DOHH2 (cell line): ENCODE measurements around the gene ACER3.

Experiments used
- H3F3A ChIP-seq: fragments of 200-600 bp; sonication (generic), shearing (Covaris generic); 2 replicates; pipeline ENCODE4 v1.6.0; 2016; ENCODE audit warnings: antibody characterized with exemption, mild to moderate bottlenecking; ENCODE audit not compliant: control insufficient read depth, insufficient read depth
- H3K27ac ChIP-seq: fragments of 200-600 bp; sonication (generic); 2 replicates; pipeline ENCODE4 v1.5.1; 2014; ENCODE audit warnings: low read depth, mild to moderate bottlenecking, low read length, moderate library complexity
- H3K27me3 ChIP-seq: fragments of 200-600 bp; sonication (generic); 2 replicates; pipeline ENCODE4 v1.6.1; 2014; ENCODE audit warnings: mild to moderate bottlenecking, low read length, mixed read lengths; ENCODE audit not compliant: control insufficient read depth
- H3K36me3 ChIP-seq: fragments of 200-600 bp; sonication (generic); 2 replicates; pipeline ENCODE4 v1.6.1; 2014; ENCODE audit warnings: mild to moderate bottlenecking, low read length, moderate library complexity, mixed read lengths; ENCODE audit not compliant: control insufficient read depth
- H3K4me1 ChIP-seq: fragments of 200-600 bp; sonication (generic); 2 replicates; pipeline ENCODE4 v1.6.1; 2014; ENCODE audit warnings: mild to moderate bottlenecking, low read length, mixed read lengths; ENCODE audit not compliant: control insufficient read depth
- H3K4me2 ChIP-seq: fragments of 200-600 bp; sonication (generic); 2 replicates; pipeline ENCODE4 v1.6.0; 2014; ENCODE audit warnings: mild to moderate bottlenecking, low read length, moderate library complexity
- H3K4me3 ChIP-seq: fragments of 200-600 bp; sonication (generic); 2 replicates; pipeline ENCODE4 v1.5.1; 2014; ENCODE audit warnings: mild to moderate bottlenecking, low read length, mixed read lengths
- H3K79me2 ChIP-seq: fragments of 200-600 bp; sonication (generic); 2 replicates; pipeline ENCODE4 v1.6.1; 2014; ENCODE audit warnings: mild to moderate bottlenecking, low read length, mixed read lengths; ENCODE audit not compliant: control insufficient read depth
- H3K9me2 ChIP-seq: fragments of 200-600 bp; sonication (generic); replicated peaks from 2 replicates; pipeline ENCODE4 v1.6.1; 2014; ENCODE audit warnings: mild to moderate bottlenecking, low read length, mixed read lengths; ENCODE audit not compliant: control insufficient read depth
- H3K9me3 ChIP-seq: fragments of 200-600 bp; sonication (generic); 2 replicates; pipeline ENCODE4 v1.6.1; 2014; ENCODE audit warnings: antibody characterized with exemption, low read length, mixed read lengths; ENCODE audit not compliant: control insufficient read depth, insufficient read depth
- H4K20me1 ChIP-seq: fragments of 200-600 bp; sonication (generic); 2 replicates; pipeline ENCODE4 v1.6.0; 2014; ENCODE audit warnings: low read depth, mild to moderate bottlenecking, antibody characterized with exemption, low read length, moderate library complexity; ENCODE audit not compliant: control insufficient read depth, insufficient read depth
- EZH2phosphoT487 ChIP-seq: fragments of 200-600 bp; sonication (generic); IDR thresholded peaks from 2 replicates; pipeline ENCODE4 v1.6.1; 2017; ENCODE audit warnings: borderline replicate concordance, mild to moderate bottlenecking, antibody characterized with exemption, low read length, moderate library complexity, mixed read lengths
- TF ChIP-seq, protein P1 (sequence below): fragments of 200-600 bp; sonication (generic); IDR thresholded peaks from one replicate; pipeline ENCODE4 v1.5.1; 2014; ENCODE audit warnings: antibody characterized with exemption, mild to moderate bottlenecking, low read depth, low read length; ENCODE audit not compliant: poor library complexity, severe bottlenecking

Gene ACER3

DNA sequence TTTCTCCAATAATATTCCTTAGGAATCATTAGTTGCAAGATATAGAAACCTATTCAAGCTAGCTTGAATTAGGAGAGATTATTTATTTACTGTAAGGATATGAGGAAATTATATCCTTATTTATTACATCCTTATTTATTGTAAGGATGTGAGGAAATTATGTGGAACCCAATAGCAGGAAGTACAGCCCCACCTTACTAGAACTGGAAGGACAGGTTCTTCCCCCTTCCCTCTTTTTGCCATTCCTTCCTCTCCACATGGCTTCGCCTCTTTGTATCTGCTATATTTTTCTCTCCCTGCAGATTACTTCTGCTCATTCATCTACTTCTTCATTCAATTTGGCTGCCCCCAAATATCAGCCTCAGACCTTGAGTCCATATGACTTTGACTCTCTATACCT lies 124.0 kb downstream of the ACER3 start:
- Histone ChIP-seq H3K27ac (no peak overlapping the region), H3K4me2 (no peak overlapping the region), H3K4me1 (no peaks in the 10 kb centered on the region), H3F3A (no peaks in the 10 kb centered on the region), H3K79me2 (no peaks in the 10 kb centered on the region), H3K27me3 (no peaks in the 10 kb centered on the region), H3K9me3 (no peaks in the 10 kb centered on the region), H3K9me2 (no peaks in the 10 kb centered on the region), H3K36me3 (no peaks in the 10 kb centered on the region), H3K4me3 (no peak overlapping the region), H4K20me1 (no peaks in the 10 kb centered on the region)
- TF ChIP-seq, protein P1, sequence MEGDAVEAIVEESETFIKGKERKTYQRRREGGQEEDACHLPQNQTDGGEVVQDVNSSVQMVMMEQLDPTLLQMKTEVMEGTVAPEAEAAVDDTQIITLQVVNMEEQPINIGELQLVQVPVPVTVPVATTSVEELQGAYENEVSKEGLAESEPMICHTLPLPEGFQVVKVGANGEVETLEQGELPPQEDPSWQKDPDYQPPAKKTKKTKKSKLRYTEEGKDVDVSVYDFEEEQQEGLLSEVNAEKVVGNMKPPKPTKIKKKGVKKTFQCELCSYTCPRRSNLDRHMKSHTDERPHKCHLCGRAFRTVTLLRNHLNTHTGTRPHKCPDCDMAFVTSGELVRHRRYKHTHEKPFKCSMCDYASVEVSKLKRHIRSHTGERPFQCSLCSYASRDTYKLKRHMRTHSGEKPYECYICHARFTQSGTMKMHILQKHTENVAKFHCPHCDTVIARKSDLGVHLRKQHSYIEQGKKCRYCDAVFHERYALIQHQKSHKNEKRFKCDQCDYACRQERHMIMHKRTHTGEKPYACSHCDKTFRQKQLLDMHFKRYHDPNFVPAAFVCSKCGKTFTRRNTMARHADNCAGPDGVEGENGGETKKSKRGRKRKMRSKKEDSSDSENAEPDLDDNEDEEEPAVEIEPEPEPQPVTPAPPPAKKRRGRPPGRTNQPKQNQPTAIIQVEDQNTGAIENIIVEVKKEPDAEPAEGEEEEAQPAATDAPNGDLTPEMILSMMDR = no peak
- TF ChIP-seq EZH2phosphoT487 = no peak

DNA sequence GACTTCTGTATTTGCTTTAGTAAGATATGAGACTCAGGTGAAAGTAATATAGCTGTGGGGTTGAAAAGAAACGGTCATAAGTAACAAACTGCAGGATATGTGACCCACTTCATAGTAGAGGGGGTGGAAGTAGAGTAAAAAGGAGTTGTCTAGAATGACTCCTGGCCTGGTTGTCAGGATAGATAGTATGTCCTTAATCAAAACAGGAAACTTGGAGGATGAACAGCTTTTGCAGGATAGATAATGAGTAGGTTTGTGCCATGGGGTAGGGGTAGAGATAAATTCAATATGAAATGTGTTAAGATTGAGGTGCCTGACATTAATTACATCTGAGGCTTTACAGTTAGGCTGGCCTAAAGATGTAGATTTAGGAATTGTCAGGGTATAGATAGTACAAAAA lies 126.5 kb downstream of the ACER3 start:
- Histone ChIP-seq H3K27me3 (no peaks in the 10 kb centered on the region), H3K9me2 (no peaks in the 10 kb centered on the region), H3K9me3 (no peaks in the 10 kb centered on the region), H3K4me3 (no peak overlapping the region), H3F3A (no peaks in the 10 kb centered on the region), H3K79me2 (no peaks in the 10 kb centered on the region), H4K20me1 (no peaks in the 10 kb centered on the region), H3K27ac (no peak overlapping the region), H3K4me1 (no peaks in the 10 kb centered on the region), H3K4me2 (no peak overlapping the region), H3K36me3 (no peaks in the 10 kb centered on the region)
- TF ChIP-seq EZH2phosphoT487 = no peak
- TF ChIP-seq, protein P1 = no peak

DNA sequence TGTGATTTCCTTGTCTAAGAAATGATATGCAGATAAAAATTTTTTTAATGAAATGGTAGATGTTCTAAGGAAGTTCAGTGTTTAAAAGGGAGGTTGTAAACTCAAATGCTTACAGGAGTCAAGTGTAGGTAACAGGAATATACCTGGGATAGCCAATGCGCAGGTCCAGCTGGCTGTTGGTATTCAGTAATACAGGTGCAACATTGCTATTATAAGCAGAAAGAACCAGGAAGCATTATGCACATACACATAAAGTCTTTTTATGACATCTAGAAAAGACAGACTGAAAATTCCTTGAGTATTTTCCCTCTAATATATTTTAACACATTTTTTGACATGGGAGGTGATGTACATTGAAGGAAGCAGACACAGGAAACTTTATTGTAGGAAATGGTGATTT lies 129.9 kb downstream of the ACER3 start:
- H3K9me2 ChIP-seq = no peaks in the 10 kb centered on the region
- no peaks in the 10 kb centered on the region for H3K27me3 ChIP-seq
- H3K4me3 ChIP-seq = no peak overlapping the region
- no peak overlapping the region for H3K4me2 ChIP-seq
- H3K4me1 ChIP-seq = no peaks in the 10 kb centered on the region
- H4K20me1 ChIP-seq = no peaks in the 10 kb centered on the region
- H3K79me2 ChIP-seq = no peaks in the 10 kb centered on the region
- TF ChIP-seq EZH2phosphoT487 = no peak
- TF ChIP-seq, protein P1 = no peak
- no peak overlapping the region for H3K27ac ChIP-seq
- H3K9me3 ChIP-seq = no peaks in the 10 kb centered on the region
- H3F3A ChIP-seq = no peaks in the 10 kb centered on the region
- no peaks in the 10 kb centered on the region for H3K36me3 ChIP-seq

DNA sequence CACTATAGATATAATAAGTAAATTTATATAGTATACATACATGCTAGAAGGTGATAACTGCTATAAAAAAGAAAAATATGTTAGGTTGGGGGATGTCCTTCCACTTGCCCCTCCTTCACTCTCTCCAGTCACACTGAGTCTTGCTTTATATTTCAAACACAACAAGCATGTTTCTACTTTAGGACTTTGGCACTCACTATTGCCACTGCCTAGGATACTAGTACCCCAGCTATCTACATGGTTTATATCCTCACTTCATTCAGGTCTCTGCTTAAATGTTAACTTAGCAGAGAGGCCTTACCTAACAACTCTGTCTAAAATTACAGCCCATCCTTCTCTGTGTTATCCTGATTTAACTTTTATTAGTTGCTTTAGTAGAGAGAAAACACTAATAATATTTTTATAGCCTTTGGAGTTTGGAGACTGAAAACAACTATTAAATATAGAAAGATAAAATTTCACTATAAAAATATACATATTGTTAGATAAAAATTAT lies 134.4 kb downstream of the ACER3 start:
- no peaks in the 10 kb centered on the region for H3K9me3 ChIP-seq
- H3K36me3 ChIP-seq = no peaks in the 10 kb centered on the region
- no peak for TF ChIP-seq EZH2phosphoT487
- TF ChIP-seq, protein P1 = no peak
- H3K4me1 ChIP-seq = no peaks in the 10 kb centered on the region
- no peaks in the 10 kb centered on the region for H3K9me2 ChIP-seq
- no peaks in the 10 kb centered on the region for H3K27me3 ChIP-seq
- no peaks in the 10 kb centered on the region for H4K20me1 ChIP-seq
- no peak overlapping the region for H3K4me3 ChIP-seq
- H3K79me2 ChIP-seq = no peaks in the 10 kb centered on the region
- no peak overlapping the region for H3K27ac ChIP-seq
- no peak overlapping the region for H3K4me2 ChIP-seq
- H3F3A ChIP-seq = no peaks in the 10 kb centered on the region
